Activated naive CD8-positive, alpha-beta T cell (primary cell): Measurements from ENCODE around the gene HAUS7.

ENCODE experiments used
- H3K27ac Mint-ChIP-seq: one replicate; pipeline ENCODE4 v1.8.0; 2021; ENCODE audit warnings: mixed read lengths
- H3K27me3 Mint-ChIP-seq: one replicate; pipeline ENCODE4 v1.8.0; 2021; ENCODE audit warnings: mixed read lengths
- H3K36me3 Mint-ChIP-seq: one replicate; pipeline ENCODE4 v1.8.0; 2021; ENCODE audit warnings: mixed read lengths
- H3K4me1 Mint-ChIP-seq: one replicate; pipeline ENCODE4 v1.8.0; 2021; ENCODE audit warnings: low read depth, mixed read lengths
- H3K4me3 Mint-ChIP-seq: one replicate; pipeline ENCODE4 v1.8.0; 2021; ENCODE audit warnings: mild to moderate bottlenecking, mixed read lengths
- H3K9me3 Mint-ChIP-seq: one replicate; pipeline ENCODE4 v1.8.0; 2021; ENCODE audit warnings: low read depth, mixed read lengths

The HAUS7 gene

DNA sequence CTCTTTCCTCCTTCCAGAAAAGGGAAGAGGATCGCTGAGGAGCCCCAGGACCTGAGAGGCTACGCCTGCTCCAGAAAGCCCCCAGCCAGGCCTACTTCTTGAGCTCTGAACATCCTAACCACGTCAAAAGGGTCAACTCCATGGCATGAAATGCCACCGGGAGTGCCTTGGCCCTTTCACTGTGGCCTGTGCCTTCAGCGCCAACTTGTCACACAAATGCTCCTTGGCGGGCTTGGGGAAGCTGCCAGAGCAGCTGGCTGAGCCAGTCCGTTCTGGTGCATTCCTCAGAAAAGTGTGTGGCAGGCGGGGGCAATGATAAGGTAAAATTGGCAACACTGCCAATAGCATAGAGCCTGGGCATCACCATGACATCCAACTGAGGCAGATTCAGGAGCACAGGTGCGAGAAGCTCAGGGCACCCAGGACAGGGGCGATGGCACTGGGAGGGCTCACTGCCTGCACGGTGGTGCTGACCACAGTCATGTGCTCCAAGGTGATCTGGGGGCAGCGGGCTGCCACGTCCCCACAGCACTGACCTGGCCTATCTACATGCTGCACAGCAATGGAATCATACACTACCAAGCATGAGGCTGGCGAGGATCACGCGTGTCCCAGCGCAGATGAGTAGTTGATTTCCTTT is 12.4 kb downstream of the HAUS7 start:
- Mint-ChIP-seq H3K4me3 (no peak overlapping the region), H3K27me3 (no peaks in the 10 kb centered on the region), H3K4me1 (no peaks in the 10 kb centered on the region), H3K9me3 (no peaks in the 10 kb centered on the region), H3K36me3 (no peaks in the 10 kb centered on the region), H3K27ac (no peak overlapping the region)

DNA sequence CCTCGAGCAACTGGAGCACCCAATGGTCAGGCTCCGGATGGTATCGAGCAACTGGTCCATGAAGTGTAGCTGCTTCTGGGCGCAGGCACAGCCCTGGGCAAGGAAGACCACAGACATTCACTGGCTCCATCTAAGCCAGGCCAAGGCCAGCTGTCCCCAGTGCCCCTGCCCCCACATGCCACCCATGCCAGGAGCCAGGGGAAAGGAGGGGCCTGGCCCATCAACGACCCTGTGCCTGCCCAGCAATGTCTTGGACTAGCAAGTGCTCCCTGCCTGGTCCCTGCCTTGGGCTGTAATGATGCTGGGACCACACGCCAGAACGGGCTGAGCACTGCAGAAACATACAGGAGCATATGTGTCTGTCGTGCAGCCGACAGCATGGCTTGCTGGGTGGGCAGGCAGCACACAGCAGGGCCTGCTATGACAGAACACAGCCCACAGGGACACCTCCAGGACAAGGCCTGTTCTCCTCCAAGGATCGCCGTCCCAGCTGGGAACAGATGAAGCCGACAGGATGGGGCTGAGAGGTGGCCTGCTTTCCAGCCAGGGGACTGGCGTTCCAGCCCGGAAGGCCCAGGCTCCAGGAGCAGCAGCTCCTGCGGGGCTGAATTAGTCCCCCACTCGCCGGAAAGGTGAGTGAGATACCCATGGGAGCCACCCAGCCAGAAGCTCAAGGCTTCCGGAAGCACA is 13.1 kb downstream of the HAUS7 start:
- Mint-ChIP-seq H3K36me3 (no peaks in the 10 kb centered on the region), H3K9me3 (no peaks in the 10 kb centered on the region), H3K4me3 (no peak overlapping the region), H3K4me1 (no peaks in the 10 kb centered on the region), H3K27me3 (no peaks in the 10 kb centered on the region), H3K27ac (no peak overlapping the region)

DNA sequence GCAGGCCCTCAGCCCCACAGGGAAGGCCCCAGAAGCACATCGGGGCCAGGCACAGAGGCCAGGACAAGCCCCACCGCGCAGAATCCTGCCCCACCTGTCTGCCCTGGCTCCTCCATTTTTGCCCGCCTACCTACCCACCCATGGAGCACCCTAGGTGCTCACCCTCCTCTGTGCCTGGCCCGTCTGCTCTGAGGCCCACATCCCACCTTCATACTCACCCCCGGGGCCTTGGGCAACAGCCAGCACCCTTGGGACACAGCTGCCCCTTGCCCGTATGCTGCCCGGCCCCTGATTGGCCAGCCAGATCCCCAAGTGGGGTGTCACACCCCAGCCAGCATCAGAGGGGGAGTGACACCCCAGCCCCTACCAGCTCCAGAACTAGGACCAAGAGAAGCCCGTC is 13.7 kb downstream of the HAUS7 start:
- H3K36me3 Mint-ChIP-seq = no peaks in the 10 kb centered on the region
- no peaks in the 10 kb centered on the region for H3K27me3 Mint-ChIP-seq
- H3K4me1 Mint-ChIP-seq = no peaks in the 10 kb centered on the region
- H3K9me3 Mint-ChIP-seq = no peaks in the 10 kb centered on the region
- no peak overlapping the region for H3K27ac Mint-ChIP-seq
- no peak overlapping the region for H3K4me3 Mint-ChIP-seq

DNA sequence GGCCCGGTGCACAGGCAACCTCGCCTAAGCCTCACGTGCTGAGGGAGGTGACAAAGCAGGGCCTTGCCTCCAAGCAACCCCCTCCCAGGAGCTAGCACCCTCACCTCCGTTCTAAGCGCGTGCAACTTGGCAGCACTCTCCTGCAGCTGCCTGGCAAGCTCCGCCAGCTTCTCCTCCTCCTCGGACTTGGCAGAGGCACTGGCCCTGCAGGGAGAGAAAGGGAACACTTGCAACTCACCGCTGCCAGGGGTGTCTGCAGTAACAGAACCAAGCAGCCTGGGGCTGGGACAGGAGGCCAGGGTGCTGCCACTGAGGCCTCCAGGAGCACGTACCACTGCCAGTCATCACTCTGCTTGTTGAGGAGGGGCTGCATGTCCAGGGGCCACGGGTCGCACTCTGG is 14.2 kb downstream of the HAUS7 start:
- Mint-ChIP-seq H3K9me3 (no peaks in the 10 kb centered on the region), H3K27me3 (no peaks in the 10 kb centered on the region), H3K27ac (no peak overlapping the region), H3K4me3 (no peak overlapping the region), H3K36me3 (no peaks in the 10 kb centered on the region), H3K4me1 (no peaks in the 10 kb centered on the region)

DNA sequence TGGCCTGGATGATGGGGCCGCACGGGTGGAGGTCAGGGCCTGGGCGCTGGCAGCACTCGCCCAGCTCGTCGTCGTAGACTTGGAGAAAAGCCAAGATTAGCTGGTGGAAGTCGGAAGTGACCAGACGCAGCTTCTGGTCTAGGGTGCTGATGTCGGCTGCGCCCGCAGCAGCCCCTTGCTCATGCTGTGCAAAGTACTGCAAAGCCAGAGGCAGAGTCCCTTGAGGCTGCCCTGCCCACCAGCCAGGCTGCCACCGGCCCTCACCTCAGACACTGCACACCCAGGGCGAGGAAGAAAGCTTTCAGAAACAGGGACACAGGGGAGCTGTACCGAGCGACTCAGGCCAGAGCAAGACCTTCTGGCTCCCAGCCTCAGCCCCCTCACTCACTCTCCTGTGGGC is 14.8 kb downstream of the HAUS7 start:
- Mint-ChIP-seq H3K4me1 (no peaks in the 10 kb centered on the region), H3K36me3 (no peaks in the 10 kb centered on the region), H3K27ac (no peak overlapping the region), H3K27me3 (no peaks in the 10 kb centered on the region), H3K4me3 (no peak overlapping the region), H3K9me3 (no peaks in the 10 kb centered on the region)

DNA sequence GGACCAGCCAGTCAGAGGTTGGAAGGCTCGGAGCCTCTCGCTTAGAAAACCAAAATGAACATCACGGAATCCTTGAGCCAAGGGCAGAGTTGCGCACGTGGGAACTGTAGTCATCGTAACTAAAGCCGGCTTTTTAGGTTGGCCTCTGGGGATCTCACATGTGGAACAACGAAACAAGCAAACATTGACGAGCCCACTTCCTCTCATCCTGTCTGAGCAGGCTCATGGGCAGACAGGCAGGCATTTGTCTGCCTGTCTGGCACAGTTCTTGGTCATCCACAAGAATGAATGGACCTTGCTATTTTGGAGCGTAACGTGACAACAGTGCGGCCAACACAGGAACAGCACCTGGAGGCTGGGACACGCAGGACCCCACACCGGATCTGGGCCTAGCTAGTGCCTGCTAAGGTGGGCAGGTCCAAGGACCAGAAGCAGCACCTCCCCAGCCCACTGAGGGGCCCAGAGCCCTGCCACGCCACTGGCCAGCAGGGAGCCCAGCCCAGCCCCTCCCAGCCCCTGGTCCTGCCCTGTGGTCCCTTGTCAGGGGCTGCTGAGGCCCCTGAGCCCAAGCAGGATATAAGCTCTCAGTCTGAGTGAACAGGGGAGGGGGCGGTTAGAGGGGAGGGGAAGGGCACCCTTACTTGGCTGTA is 15.3 kb downstream of the HAUS7 start:
- Mint-ChIP-seq H3K36me3 (no peaks in the 10 kb centered on the region), H3K9me3 (no peaks in the 10 kb centered on the region), H3K27ac (no peak overlapping the region), H3K27me3 (no peaks in the 10 kb centered on the region), H3K4me1 (no peaks in the 10 kb centered on the region), H3K4me3 (no peak overlapping the region)

DNA sequence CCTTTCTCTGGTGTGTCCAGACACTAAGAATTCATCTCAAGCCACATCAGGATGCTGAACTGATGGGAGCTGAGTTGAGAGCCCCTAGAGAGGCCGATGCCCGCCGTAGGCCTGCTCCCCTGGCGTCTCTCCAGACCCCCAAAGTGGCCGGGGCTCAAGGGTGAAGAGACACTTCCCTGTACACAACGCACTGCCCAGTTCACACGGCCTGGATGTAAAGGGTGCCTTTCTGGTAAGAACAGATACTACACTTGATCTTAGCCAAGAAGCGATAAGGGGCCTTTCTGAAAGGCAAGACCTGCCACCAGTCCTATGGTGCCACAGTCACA is 19.5 kb downstream of the HAUS7 start:
- no peaks in the 10 kb centered on the region for H3K9me3 Mint-ChIP-seq
- no peaks in the 10 kb centered on the region for H3K4me1 Mint-ChIP-seq
- no peak overlapping the region for H3K27ac Mint-ChIP-seq
- H3K36me3 Mint-ChIP-seq = no peaks in the 10 kb centered on the region
- H3K4me3 Mint-ChIP-seq = no peak overlapping the region
- no peaks in the 10 kb centered on the region for H3K27me3 Mint-ChIP-seq

DNA sequence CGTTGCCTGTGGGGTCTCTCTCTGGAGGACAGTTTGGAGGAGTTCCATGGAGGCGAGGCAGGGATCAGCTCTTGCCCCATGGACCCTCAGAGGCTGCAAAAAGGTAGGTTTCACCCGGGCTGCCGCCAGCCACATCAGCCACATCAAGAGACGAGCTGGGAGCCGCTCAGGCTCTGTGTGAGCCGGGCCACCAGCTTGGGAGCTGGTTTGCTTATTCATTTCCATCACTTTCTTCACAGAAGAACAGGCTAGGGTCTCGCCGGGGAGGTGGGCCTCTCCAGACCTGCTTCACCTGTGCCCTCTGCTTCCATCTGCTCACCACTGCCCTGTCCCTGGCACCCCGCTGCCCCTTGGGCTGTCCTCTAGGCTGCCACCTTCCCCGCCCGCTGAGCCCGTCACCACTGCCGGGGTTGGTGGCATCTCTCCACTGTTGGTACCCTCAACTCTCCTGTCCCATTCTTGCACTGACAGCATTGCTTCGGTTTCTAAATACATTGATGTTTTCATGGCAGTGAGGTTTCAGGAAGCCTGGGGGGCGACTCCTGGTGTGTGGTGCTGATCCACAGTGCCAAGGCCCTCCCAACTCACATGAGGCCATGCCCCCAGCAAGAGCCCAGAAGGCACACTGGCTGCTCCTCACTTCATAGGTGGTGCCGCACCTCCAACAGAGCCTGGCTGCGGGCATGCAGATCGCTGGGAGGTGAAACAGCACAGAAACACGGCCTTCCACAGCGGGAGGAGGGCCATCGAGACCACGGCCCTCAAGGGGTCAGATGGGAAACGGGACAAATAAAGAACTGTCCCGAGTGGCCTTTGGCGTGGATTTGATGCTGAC is 20.0 kb downstream of the HAUS7 start:
- Mint-ChIP-seq H3K4me3 (no peak overlapping the region), H3K27ac (no peak overlapping the region), H3K4me1 (no peaks in the 10 kb centered on the region), H3K9me3 (no peaks in the 10 kb centered on the region), H3K27me3 (no peaks in the 10 kb centered on the region), H3K36me3 (no peaks in the 10 kb centered on the region)

DNA sequence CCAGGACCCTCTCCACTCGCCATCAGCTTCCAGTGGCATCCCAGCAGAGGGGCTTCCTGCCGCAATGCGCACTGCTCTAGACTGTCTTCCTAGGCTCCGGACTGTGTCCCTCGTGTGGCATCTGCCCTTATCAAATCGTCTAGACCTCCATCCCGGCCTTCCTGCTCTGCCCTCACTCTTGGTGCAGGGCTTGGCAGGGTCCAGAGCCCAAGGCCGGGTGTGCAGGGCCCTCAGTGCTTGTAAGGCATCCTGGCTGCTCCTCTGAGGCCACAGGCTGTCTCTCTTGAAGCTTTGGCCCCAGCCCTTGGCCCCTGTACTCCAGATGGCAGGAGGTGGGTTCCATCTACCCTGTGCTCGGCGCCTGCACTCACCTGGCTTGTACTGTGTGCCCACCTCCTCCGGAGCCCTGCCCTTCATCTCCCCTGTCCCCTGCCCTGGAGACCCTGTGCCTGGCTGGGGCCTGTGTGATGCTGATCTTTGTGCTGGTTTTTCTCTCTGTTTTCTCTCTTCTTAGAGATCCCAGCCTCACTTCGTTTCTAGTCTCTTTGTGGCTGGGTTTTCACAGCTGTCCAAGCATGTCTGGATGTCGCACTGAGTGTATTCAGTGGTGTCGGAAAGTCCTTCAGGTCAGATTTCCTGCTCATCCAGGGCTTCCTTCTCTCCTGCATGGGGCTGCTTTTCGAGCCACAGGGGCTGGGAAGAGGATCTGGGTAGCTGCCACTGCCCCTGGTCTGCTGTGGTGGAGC is 20.8 kb downstream of the HAUS7 start:
- Mint-ChIP-seq H3K9me3 (no peaks in the 10 kb centered on the region), H3K27ac (no peak overlapping the region), H3K4me1 (no peaks in the 10 kb centered on the region), H3K27me3 (no peaks in the 10 kb centered on the region), H3K36me3 (no peaks in the 10 kb centered on the region), H3K4me3 (no peak overlapping the region)

DNA sequence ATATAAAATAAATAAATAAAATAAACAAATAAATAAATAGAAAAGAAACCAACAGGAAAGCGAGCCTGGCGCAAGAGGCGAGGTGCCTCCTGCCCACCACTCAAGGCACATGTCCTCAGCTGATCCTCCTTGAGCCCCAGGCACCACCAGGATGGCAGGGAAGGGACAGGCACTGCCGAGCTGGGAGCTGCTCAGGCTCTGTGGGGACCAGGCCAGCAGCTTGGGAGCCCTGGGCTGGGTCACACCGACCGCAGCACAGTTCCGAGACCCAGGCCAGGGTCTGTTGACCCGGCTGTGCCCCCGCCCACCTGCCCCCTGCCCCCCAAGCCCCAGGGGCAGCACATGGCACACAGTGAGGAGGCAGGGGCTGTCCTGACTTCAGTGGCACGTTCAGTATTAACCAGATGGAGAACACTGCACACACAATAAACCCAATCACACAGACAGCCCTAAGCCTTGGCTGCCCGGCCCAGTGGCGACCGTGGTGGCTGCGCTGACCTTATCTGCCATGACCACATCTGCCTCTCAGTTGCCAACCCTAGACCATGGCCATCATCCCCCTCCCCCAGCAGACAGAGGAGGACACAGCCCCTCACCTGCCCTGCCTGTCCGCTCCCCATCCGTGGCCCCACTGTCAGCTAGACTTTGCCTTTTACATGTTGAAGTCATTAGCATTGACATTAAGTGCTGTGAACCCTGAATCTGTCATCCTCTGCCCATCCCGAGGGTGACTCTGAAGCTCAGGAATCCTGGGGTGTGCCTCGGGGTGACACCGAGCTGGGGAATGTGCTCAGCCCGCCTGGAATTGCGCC is 21.6 kb downstream of the HAUS7 start:
- no peaks in the 10 kb centered on the region for H3K4me1 Mint-ChIP-seq
- H3K9me3 Mint-ChIP-seq = no peaks in the 10 kb centered on the region
- no peaks in the 10 kb centered on the region for H3K27me3 Mint-ChIP-seq

DNA sequence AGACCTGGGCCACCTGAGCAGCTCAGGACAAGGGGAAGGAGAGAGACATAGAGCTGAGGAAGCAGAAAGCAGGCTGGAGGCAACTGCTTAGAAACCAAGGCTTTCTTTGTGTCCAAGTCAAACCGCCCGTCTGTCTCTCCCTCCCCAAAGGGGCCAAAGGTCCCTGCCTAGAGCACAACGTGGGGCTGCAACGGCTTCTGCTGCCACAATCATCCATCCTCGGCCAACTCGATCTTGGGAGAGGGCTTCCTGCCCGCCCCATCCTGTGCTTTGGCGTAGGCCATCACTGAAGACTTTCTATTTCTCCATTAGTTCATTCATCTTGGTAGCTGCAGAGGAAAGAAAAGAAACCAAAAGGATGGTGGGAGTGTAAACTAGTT is 22.8 kb downstream of the HAUS7 start:
- Mint-ChIP-seq H3K4me3 (no peak overlapping the region), H3K36me3 (no peaks in the 10 kb centered on the region), H3K4me1 (no peaks in the 10 kb centered on the region), H3K27ac (no peak overlapping the region), H3K9me3 (no peaks in the 10 kb centered on the region), H3K27me3 (no peaks in the 10 kb centered on the region)

More for the DNA sequence above, 21.6 kb downstream of the HAUS7 start:
- no peaks in the 10 kb centered on the region for H3K36me3 Mint-ChIP-seq
- H3K27ac Mint-ChIP-seq = no peak overlapping the region
- H3K4me3 Mint-ChIP-seq = no peak overlapping the region

DNA sequence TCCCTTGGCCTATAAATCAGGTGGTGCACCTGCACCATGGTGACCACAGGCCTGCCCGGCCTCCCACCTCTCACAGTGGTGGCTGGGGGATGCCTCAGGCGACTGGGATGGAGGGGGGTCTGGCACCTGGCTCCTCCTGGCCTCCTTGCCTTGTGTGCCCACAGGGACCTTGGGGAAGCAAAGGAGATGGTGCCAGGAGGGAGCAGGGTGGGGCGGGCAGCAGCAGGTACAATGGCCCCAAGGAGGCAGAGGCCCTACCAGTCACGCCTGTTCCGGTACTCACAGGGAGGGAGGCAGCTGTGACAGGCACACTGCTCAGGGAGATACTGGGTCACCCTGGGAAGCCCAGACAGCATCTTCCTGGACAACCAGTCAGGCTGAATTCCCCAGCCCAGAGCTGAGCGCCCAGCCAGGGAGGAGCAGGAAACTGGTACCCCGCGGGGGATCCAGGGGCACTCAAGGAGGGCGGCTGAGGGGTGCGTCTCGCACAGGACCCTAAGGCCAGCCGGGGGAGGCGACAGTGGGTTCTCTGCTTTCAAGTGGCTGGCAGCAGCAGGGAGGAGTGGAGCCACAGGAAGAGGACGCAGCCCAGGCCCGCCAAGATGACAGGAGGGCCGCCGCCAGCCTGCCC is 23.3 kb downstream of the HAUS7 start:
- Mint-ChIP-seq H3K36me3 (no peaks in the 10 kb centered on the region), H3K27me3 (no peaks in the 10 kb centered on the region), H3K27ac (no peak overlapping the region)

DNA sequence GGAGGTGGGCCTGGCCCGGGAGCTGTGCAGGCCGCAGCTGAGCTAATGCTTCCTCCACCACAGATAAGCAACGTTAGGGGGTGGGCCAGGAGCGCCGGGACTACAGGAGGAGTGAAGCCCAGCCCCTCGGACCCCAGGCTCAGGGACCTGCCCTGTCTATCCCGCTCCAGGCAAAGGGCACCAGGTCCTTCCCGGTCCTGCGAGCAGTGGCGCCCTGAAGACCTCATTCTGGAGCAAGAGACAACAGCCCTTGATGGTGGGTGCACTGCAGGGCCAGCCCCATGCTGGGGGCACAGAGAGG is 23.8 kb downstream of the HAUS7 start:
- Mint-ChIP-seq H3K27me3 (no peaks in the 10 kb centered on the region), H3K4me1 (no peaks in the 10 kb centered on the region), H3K4me3 (no peak overlapping the region), H3K36me3 (no peaks in the 10 kb centered on the region), H3K27ac (no peak overlapping the region), H3K9me3 (no peaks in the 10 kb centered on the region)

More for the DNA sequence above, 23.3 kb downstream of the HAUS7 start:
- no peaks in the 10 kb centered on the region for H3K4me1 Mint-ChIP-seq
- no peaks in the 10 kb centered on the region for H3K9me3 Mint-ChIP-seq
- no peak overlapping the region for H3K4me3 Mint-ChIP-seq
